ENCODE data around the gene LRP11. TPM values are rescaled to one million over a fixed set of nuclear protein-coding genes. Genes with fewer than 3 reads are reported as not detected.

The LRP11 gene
- total and polyA plus RNA-seq, 9 of the 15 experiments (the other 6 are each of a cell fraction or from before 2014, with no cell fraction given): 0.51 to 3.5 (median 2.4) TPM

- POLR2A ChIA-PET: interaction anchor here (0.6 to 0.7 kb wide), 3 partner anchors 20 to 887 kb away, joined by 3 to 4 read pairs (median 3); no protein-coding TSS in a partner anchor
- Histone ChIP-seq H3K9me3 (replicated peaks; ENCODE audit: control insufficient read depth, insufficient read depth, low read depth, low read length) (no peaks in the 10 kb centered on the region), H2AFZ (ENCODE audit: low read depth, low read length) (no peak overlapping the region), H3K4me3 (no peak overlapping the region), H3K4me1 (replicated peaks in 1 of 2; ENCODE audit: control insufficient read depth in 2 of 2, insufficient read depth in 2 of 2, low read length in 2 of 2) (no peaks in the 10 kb centered on the region), H3K36me3 (ENCODE audit: control insufficient read depth, insufficient read depth, low read length) (no peaks in the 10 kb centered on the region), H3K4me2 (ENCODE audit: insufficient read depth, low read length) (no peak overlapping the region), H3K9me1 (ENCODE audit: control insufficient read depth, insufficient read depth, low read length) (no peaks in the 10 kb centered on the region), H4K20me1 (replicated peaks; ENCODE audit: control insufficient read depth, insufficient read depth, low read length) (no peaks in the 10 kb centered on the region), H3K79me2 (ENCODE audit: control insufficient read depth, insufficient read depth, low read length) (no peaks in the 10 kb centered on the region), H3K27ac (ENCODE audit: extremely low read depth, low read depth, low read length) (no peak overlapping the region), H3K9ac (ENCODE audit: insufficient read depth in 1 of 2, low read depth in 2 of 2, low read length in 2 of 2) (no peak overlapping the region), H3K27me3 (ENCODE audit: control insufficient read depth in 2 of 2, insufficient read depth in 2 of 2, low read length in 2 of 2) (peaks cover 29 to 46% of the 10 kb centered on the region in 2 experiments; a peak in 4 of 5 replicates)
- ATAC-seq (peak; percentile 49; the same call in 2 of the 3 replicates), FAIRE-seq (no peak), DNase-seq (ENCODE audit: extremely low read depth in 1 of 4, low spot score in 3 of 4) (peak in 1 of 4 experiments; percentile 7)
- BruUV-seq (replicated peaks): no TSS peak
- 2% methylated on average over 6 of the region's 6 CpGs for WGBS (ENCODE audit: insufficient coverage, low coverage, missing lambda C conversion rate)
- CTCF ChIA-PET (ENCODE audit: low intra/inter-chr PET ratio): no interaction called here
- intact Hi-C loops (cut with micrococcal nuclease) (no loop called here), in situ Hi-C loops (cut with MboI) (no loop called here)
- TF ChIP-seq MLX (CRISPR knock-in tag; conservative IDR thresholded peaks at IDR 0.05): no peak
Measured at GRCh38 chr6:149890629-149891045, 26.5 kb upstream of the LRP11 start.

GRCh38 chr6:149889326-149889725 is 25.2 kb upstream of the LRP11 start:
- H3K27me3 ChIP-seq (ENCODE audit: control insufficient read depth in 2 of 2, insufficient read depth in 2 of 2, low read length in 2 of 2): peaks cover 40 to 51% of the 10 kb centered on the region in 2 experiments; a peak in 4 of 5 replicates
- no TSS peak for BruUV-seq (replicated peaks)
- H3K4me1 ChIP-seq (replicated peaks in 1 of 2; ENCODE audit: control insufficient read depth in 2 of 2, insufficient read depth in 2 of 2, low read length in 2 of 2): no peaks in the 10 kb centered on the region
- H3K9me3 ChIP-seq (replicated peaks; ENCODE audit: control insufficient read depth, insufficient read depth, low read depth, low read length): no peaks in the 10 kb centered on the region
- no peaks in the 10 kb centered on the region for H3K79me2 ChIP-seq (ENCODE audit: control insufficient read depth, insufficient read depth, low read length)
- no peak for FAIRE-seq
- no peak for ATAC-seq
- ChIA-PET CTCF (ENCODE audit: low intra/inter-chr PET ratio) (no interaction called here), POLR2A (interaction anchor here (0.5 to 0.6 kb wide), 3 partner anchors 10 to 1500 kb away, joined by 3 to 4 read pairs (median 4); no protein-coding TSS in a partner anchor)
- DNase-seq (ENCODE audit: extremely low read depth in 1 of 4, low spot score in 3 of 4): no peak
- intact Hi-C loops (cut with micrococcal nuclease): no loop called here
- H3K27ac ChIP-seq (ENCODE audit: extremely low read depth, low read depth, low read length): no peak overlapping the region
- no peaks in the 10 kb centered on the region for H4K20me1 ChIP-seq (replicated peaks; ENCODE audit: control insufficient read depth, insufficient read depth, low read length)
- 2% methylated on average over 7 of the region's 7 CpGs for WGBS (ENCODE audit: insufficient coverage, low coverage, missing lambda C conversion rate)
- H3K4me2 ChIP-seq (ENCODE audit: insufficient read depth, low read length): no peak overlapping the region
- in situ Hi-C loops (cut with MboI): no loop called here
- no peak overlapping the region for H3K4me3 ChIP-seq
- no peak overlapping the region for H3K9ac ChIP-seq (ENCODE audit: insufficient read depth in 1 of 2, low read depth in 2 of 2, low read length in 2 of 2)
- H3K9me1 ChIP-seq (ENCODE audit: control insufficient read depth, insufficient read depth, low read length): no peaks in the 10 kb centered on the region
- H2AFZ ChIP-seq (ENCODE audit: low read depth, low read length): no peak overlapping the region
- no peaks in the 10 kb centered on the region for H3K36me3 ChIP-seq (ENCODE audit: control insufficient read depth, insufficient read depth, low read length)
- TF ChIP-seq CHD7 (IDR thresholded peaks at IDR 0.05; ENCODE audit: low read depth, low read length): no peak
